ENCODE measurements around the gene SMARCE1.

The SMARCE1 gene

GRCh38 chr17:40645291-40645690 is 2.3 kb downstream of the SMARCE1 start:
- TF ChIP-seq EZH2 (IDR thresholded peaks at IDR 0.05; ENCODE audit: borderline replicate concordance, low read depth, low read length, severe bottlenecking): no peak
- TF ChIP-seq CTCF (IDR thresholded peaks at IDR 0.05; ENCODE audit: borderline replicate concordance, extremely low read depth, low read length, poor library complexity, severe bottlenecking): no peak
- Histone ChIP-seq H3K27ac (ENCODE audit: low read length) (no peak overlapping the region), H2AFZ (ENCODE audit: low read depth, low read length) (no peak overlapping the region), H4K20me1 (ENCODE audit: insufficient read depth, low read length) (peaks cover 33% of the 10 kb centered on the region; the same call in 1 of the 2 replicates), H3K9me3 (ENCODE audit: insufficient read depth, low read length, severe bottlenecking) (no peaks in the 10 kb centered on the region), H3K4me2 (ENCODE audit: insufficient read depth, low read length) (peak overlapping the region; percentile 83), H3K36me3 (ENCODE audit: insufficient read depth, low read length) (peaks cover 64% of the 10 kb centered on the region), H3K4me3 (ENCODE audit: low read depth in 1 of 2, low read length in 2 of 2) (peak overlapping the region in 1 of 2 experiments; percentile 77; a peak in 1 of 4 replicates), H3K27me3 (ENCODE audit: insufficient read depth, low read length, poor library complexity) (no peaks in the 10 kb centered on the region), H3K4me1 (ENCODE audit: insufficient read depth, low read length) (peaks cover 59% of the 10 kb centered on the region), H3K9ac (ENCODE audit: low read depth, low read length) (peak overlapping the region; percentile 96), H3K79me2 (ENCODE audit: insufficient read depth, low read length) (peaks cover 87% of the 10 kb centered on the region)
- DNase-seq (no peak), ATAC-seq (ENCODE audit: insufficient read depth, low read depth) (no peak)

- no peak for DNase-seq
- Histone ChIP-seq H3K9ac (ENCODE audit: low read depth, low read length) (no peak overlapping the region), H3K27ac (ENCODE audit: low read length) (no peak overlapping the region), H3K4me3 (ENCODE audit: low read depth in 1 of 2, low read length in 2 of 2) (no peak overlapping the region), H3K4me1 (ENCODE audit: insufficient read depth, low read length) (peaks cover 16% of the 10 kb centered on the region), H4K20me1 (ENCODE audit: insufficient read depth, low read length) (peaks cover 42% of the 10 kb centered on the region), H3K36me3 (ENCODE audit: insufficient read depth, low read length) (peaks cover 98% of the 10 kb centered on the region), H3K4me2 (ENCODE audit: insufficient read depth, low read length) (no peak overlapping the region), H3K9me3 (ENCODE audit: insufficient read depth, low read length, severe bottlenecking) (no peaks in the 10 kb centered on the region), H2AFZ (ENCODE audit: low read depth, low read length) (no peak overlapping the region), H3K79me2 (ENCODE audit: insufficient read depth, low read length) (peaks cover 58% of the 10 kb centered on the region), H3K27me3 (ENCODE audit: insufficient read depth, low read length, poor library complexity) (no peaks in the 10 kb centered on the region)
- TF ChIP-seq CTCF (IDR thresholded peaks at IDR 0.05; ENCODE audit: borderline replicate concordance, extremely low read depth, low read length, poor library complexity, severe bottlenecking) (no peak), EZH2 (IDR thresholded peaks at IDR 0.05; ENCODE audit: borderline replicate concordance, low read depth, low read length, severe bottlenecking) (no peak)
- no peak for ATAC-seq (ENCODE audit: insufficient read depth, low read depth)
Observed at GRCh38 chr17:40637931-40638330, 9.7 kb downstream of the SMARCE1 start.

- DNase-seq (no peak), ATAC-seq (ENCODE audit: insufficient read depth, low read depth) (no peak)
- Histone ChIP-seq H3K4me1 (ENCODE audit: insufficient read depth, low read length) (no peaks in the 10 kb centered on the region), H2AFZ (ENCODE audit: low read depth, low read length) (no peak overlapping the region), H3K4me3 (ENCODE audit: low read depth in 1 of 2, low read length in 2 of 2) (no peak overlapping the region), H4K20me1 (ENCODE audit: insufficient read depth, low read length) (peaks cover 14% of the 10 kb centered on the region), H3K4me2 (ENCODE audit: insufficient read depth, low read length) (no peak overlapping the region), H3K9me3 (ENCODE audit: insufficient read depth, low read length, severe bottlenecking) (no peaks in the 10 kb centered on the region), H3K27me3 (ENCODE audit: insufficient read depth, low read length, poor library complexity) (no peaks in the 10 kb centered on the region), H3K79me2 (ENCODE audit: insufficient read depth, low read length) (peaks cover 18% of the 10 kb centered on the region), H3K27ac (ENCODE audit: low read length) (no peak overlapping the region), H3K9ac (ENCODE audit: low read depth, low read length) (no peak overlapping the region), H3K36me3 (ENCODE audit: insufficient read depth, low read length) (peaks cover 100% of the 10 kb centered on the region)
- TF ChIP-seq CTCF (IDR thresholded peaks at IDR 0.05; ENCODE audit: borderline replicate concordance, extremely low read depth, low read length, poor library complexity, severe bottlenecking) (no peak), EZH2 (IDR thresholded peaks at IDR 0.05; ENCODE audit: borderline replicate concordance, low read depth, low read length, severe bottlenecking) (no peak)
Observed at GRCh38 chr17:40633871-40634270, 13.7 kb downstream of the SMARCE1 start.

- Histone ChIP-seq H3K4me2 (ENCODE audit: insufficient read depth, low read length) (no peak overlapping the region), H3K27ac (ENCODE audit: low read length) (no peak overlapping the region), H3K36me3 (ENCODE audit: insufficient read depth, low read length) (peaks cover 100% of the 10 kb centered on the region), H3K9me3 (ENCODE audit: insufficient read depth, low read length, severe bottlenecking) (no peaks in the 10 kb centered on the region), H3K9ac (ENCODE audit: low read depth, low read length) (no peak overlapping the region), H3K27me3 (ENCODE audit: insufficient read depth, low read length, poor library complexity) (no peaks in the 10 kb centered on the region), H4K20me1 (ENCODE audit: insufficient read depth, low read length) (no peaks in the 10 kb centered on the region; the same call in 1 of the 2 replicates), H3K4me1 (ENCODE audit: insufficient read depth, low read length) (no peaks in the 10 kb centered on the region), H2AFZ (ENCODE audit: low read depth, low read length) (no peak overlapping the region), H3K79me2 (ENCODE audit: insufficient read depth, low read length) (peaks cover 2% of the 10 kb centered on the region), H3K4me3 (ENCODE audit: low read depth in 1 of 2, low read length in 2 of 2) (no peak overlapping the region)
- DNase-seq: no peak
- TF ChIP-seq EZH2 (IDR thresholded peaks at IDR 0.05; ENCODE audit: borderline replicate concordance, low read depth, low read length, severe bottlenecking) (no peak), CTCF (IDR thresholded peaks at IDR 0.05; ENCODE audit: borderline replicate concordance, extremely low read depth, low read length, poor library complexity, severe bottlenecking) (no peak)
- no peak for ATAC-seq (ENCODE audit: insufficient read depth, low read depth)
Observed at GRCh38 chr17:40632216-40632615, 15.4 kb downstream of the SMARCE1 start.
